GM12878 (cell line): Measurements from ENCODE around the gene NFIX. TPM values are rescaled to one million over a fixed set of nuclear protein-coding genes. Genes with fewer than 3 reads are reported as not detected.

Experiments used
- ATAC-seq: fragments of 200-7000 bp; cut with Tn5 transposase; 3 replicates; pipeline ENCODE4 v1.9.1; 2020; ENCODE audit warnings: mild to moderate bottlenecking, moderate library complexity
- BruUV-seq: library from RNA; stranded (reverse); fragments of 400-500 nt; replicated peaks from 2 replicates; lab custom pipeline; 2021; lab: Mats Ljungman, UMichigan
- CTCF ChIA-PET: fragments of 300-600 bp; sonication (Branson Sonifier 250); formaldehyde crosslinking; extraction: SDS; loops from one replicate; lab custom pipeline; 2021; ENCODE audit warnings: inconsistent platforms; lab: Yijun Ruan, JAX
- POLR2A ChIA-PET: fragments of 350-600 bp; formaldehyde crosslinking; extraction: SDS; loops from one replicate; lab custom pipeline; 2021; ENCODE audit warnings: inconsistent platforms; lab: Charles Lee
- RAD21 ChIA-PET: fragments of 300-600 bp; sonication (Branson Sonifier 250); formaldehyde crosslinking; loops from one replicate; lab custom pipeline; 2023; ENCODE audit warnings: antibody characterized with exemption; ENCODE audit not compliant: unreplicated experiment; lab: Charles Lee
- SMC1A ChIA-PET: fragments of 300-600 bp; sonication (Branson Sonifier 250); formaldehyde crosslinking; loops from one replicate; lab custom pipeline; 2023; ENCODE audit not compliant: unreplicated experiment, uncharacterized antibody; lab: Charles Lee
- DNase-seq: peaks from one replicate; pipeline ENCODE4 v3.0.0-alpha.2; 2011; ENCODE audit warnings: low read depth, low spot score
- FAIRE-seq: peaks from 3 replicates; lab custom pipeline; 2011; peaks lifted over from hg19 to GRCh38; lab: Jason Lieb, UNC
- H2AFZ ChIP-seq: 2 replicates; pipeline ENCODE4 v1.6.0; 2011; ENCODE audit warnings: low read depth, low read length, control low read depth; ENCODE audit not compliant: control insufficient read depth
- H3K27ac ChIP-seq: 2 replicates; pipeline ENCODE4 v1.5.1; 2011; ENCODE audit warnings: control low read depth; ENCODE audit not compliant: control insufficient read depth, insufficient read depth
- H3K27me3 ChIP-seq, 2 experiments: replicated peaks in 1 of 2; 2 replicates each; pipeline versions ENCODE4 v1.6.0 to v1.6.1; 2011; ENCODE audit warnings: low read length in 1 of 2; ENCODE audit not compliant: control insufficient read depth in 2 of 2, insufficient read depth in 2 of 2
- H3K36me3 ChIP-seq, 2 experiments: 2 replicates each; pipeline ENCODE4 v1.5.1; 2011; ENCODE audit warnings: low read length in 1 of 2; ENCODE audit not compliant: control insufficient read depth in 2 of 2, insufficient read depth in 2 of 2
- H3K4me1 ChIP-seq: 2 replicates; pipeline ENCODE4 v1.6.1; 2011; ENCODE audit warnings: mild to moderate bottlenecking, low read length, moderate library complexity, mixed read lengths; ENCODE audit not compliant: control insufficient read depth, insufficient read depth
- H3K4me2 ChIP-seq: 2 replicates; pipeline ENCODE4 v1.6.0; 2011; ENCODE audit warnings: control low read depth; ENCODE audit not compliant: control insufficient read depth, insufficient read depth
- H3K4me3 ChIP-seq: fragments of 200-600 bp; sonication (generic); 2 replicates; pipeline ENCODE4 v1.5.1; 2016
- H3K79me2 ChIP-seq: 2 replicates; pipeline ENCODE4 v1.6.0; 2011; ENCODE audit warnings: low read length; ENCODE audit not compliant: control insufficient read depth, insufficient read depth
- H3K9ac ChIP-seq: 2 replicates; pipeline ENCODE4 v1.8.0; 2011; ENCODE audit warnings: low read length, control low read depth, mixed read lengths; ENCODE audit not compliant: control insufficient read depth, insufficient read depth
- H3K9me3 ChIP-seq: replicated peaks from 3 replicates; pipeline ENCODE4 v1.5.1; 2011; ENCODE audit warnings: mild to moderate bottlenecking, low read length; ENCODE audit not compliant: control insufficient read depth, insufficient read depth
- H4K20me1 ChIP-seq: 2 replicates; pipeline ENCODE4 v1.6.0; 2011; ENCODE audit not compliant: control insufficient read depth, insufficient read depth
- ATF7 ChIP-seq: fragments of 450-650 bp; IDR thresholded peaks from 2 replicates; pipeline ENCODE4 v1.6.1; 2016; ENCODE audit warnings: low read depth, mild to moderate bottlenecking
- CREB1 ChIP-seq: IDR thresholded peaks from 2 replicates; pipeline ENCODE4 v1.6.1; 2012; ENCODE audit warnings: low read depth, mild to moderate bottlenecking, inconsistent platforms
- CREM ChIP-seq: IDR thresholded peaks from 2 replicates; pipeline ENCODE4 v1.6.1; 2014; ENCODE audit warnings: antibody characterized with exemption, low read depth
- DPF2 ChIP-seq: fragments of 450-650 bp; IDR thresholded peaks from 2 replicates; pipeline ENCODE4 v1.6.1; 2017; ENCODE audit warnings: mild to moderate bottlenecking
- EED ChIP-seq: sonication (generic); IDR thresholded peaks from 2 replicates; pipeline ENCODE4 v1.6.1; 2016; ENCODE audit warnings: antibody characterized with exemption, low read depth
- ESRRA ChIP-seq: IDR thresholded peaks from 2 replicates; pipeline ENCODE4 v1.6.1; 2012; ENCODE audit warnings: mild to moderate bottlenecking, low read length, improper control_type of control experiment
- LARP7 ChIP-seq: fragments of 450-650 bp; IDR thresholded peaks from 2 replicates; pipeline ENCODE4 v1.6.1; 2017; ENCODE audit warnings: mild to moderate bottlenecking
- POLR2A ChIP-seq: IDR thresholded peaks from 2 replicates; pipeline ENCODE4 v1.6.1; 2011; ENCODE audit warnings: low read depth, mild to moderate bottlenecking, low read length
- RAD21 ChIP-seq: IDR thresholded peaks from 2 replicates; pipeline ENCODE4 v1.6.1; 2011; ENCODE audit warnings: mild to moderate bottlenecking, low read depth, low read length, moderate library complexity; ENCODE audit not compliant: insufficient read depth
- RELA ChIP-seq: fragments of 450-650 bp; IDR thresholded peaks from 2 replicates; pipeline ENCODE4 v1.8.0; 2014; ENCODE audit warnings: borderline replicate concordance; ENCODE audit not compliant: partially characterized antibody
- RUNX3 ChIP-seq: IDR thresholded peaks from 2 replicates; pipeline ENCODE4 v1.6.1; 2012; ENCODE audit warnings: low read length, inconsistent platforms
- SMAD1 ChIP-seq: fragments of 450-650 bp; IDR thresholded peaks from 2 replicates; pipeline ENCODE4 v1.6.1; 2018; ENCODE audit warnings: mild to moderate bottlenecking, low read depth; ENCODE audit not compliant: partially characterized antibody
- SMC3 ChIP-seq: IDR thresholded peaks from 2 replicates; pipeline ENCODE4 v1.6.1; 2011; ENCODE audit warnings: low read length, improper control_type of control experiment, borderline replicate concordance
- STAT1 ChIP-seq: fragments of 450-650 bp; conservative IDR thresholded peaks from 2 replicates; pipeline ENCODE4 v1.6.1; 2014; ENCODE audit warnings: antibody characterized with exemption, mild to moderate bottlenecking
- YY1 ChIP-seq: IDR thresholded peaks from 2 replicates; pipeline ENCODE4 v1.6.1; 2011; ENCODE audit warnings: low read depth, mild to moderate bottlenecking, low read length
- ZBED1 ChIP-seq: IDR thresholded peaks from 2 replicates; pipeline ENCODE4 v1.6.1; 2016; ENCODE audit warnings: borderline replicate concordance
- ZNF217 ChIP-seq: fragments of 450-650 bp; IDR thresholded peaks from 2 replicates; pipeline ENCODE4 v1.6.1; 2017; ENCODE audit warnings: antibody characterized with exemption, mild to moderate bottlenecking
- ZNF274 ChIP-seq: IDR thresholded peaks from one replicate; pipeline ENCODE4 v1.8.0; 2011; ENCODE audit not compliant: insufficient read length, insufficient read depth
- WGBS: methylation state at CpG from one replicate; pipeline ENCODE4 v1.1.6; 2016; ENCODE audit warnings: low lambda C conversion rate; ENCODE audit not compliant: insufficient replicate concordance, insufficient coverage; ENCODE audit errors: missing lambda C conversion rate; 5-methylcytosine and 5-hydroxymethylcytosine counted together
- in situ Hi-C: fragments of 300-500 bp; cut with MboI; formaldehyde crosslinking; loops from 9 replicates; pipeline ENCODE4 v1.14.3; 2018; ENCODE audit warnings: mixed read lengths
- intact Hi-C: fragments of 100-400 bp; cut with micrococcal nuclease; formaldehyde crosslinking; loops from one replicate; pipeline ENCODE4 v1.14.2; 2022; ENCODE audit not compliant: unreplicated experiment
- polyA plus RNA-seq, 11 experiments: library from polyadenylated mRNA; depleted of rRNA in 4 of 11; unstranded in 6 of 11; stranded (reverse) in 5 of 11; fragments of >200 nt; fragmentation: Nextera tagmentation in 4 of 11; fragmentation: Illumina TruSeq in 1 of 11; extraction: Ambion mirVana in 4 of 11; extraction: Trizol in 1 of 11; gene quantifications; 1 replicate in 1 of 11; 2 replicates in 10 of 11; pipeline versions ENCODE4 v1.2.1 to v1.2.3, GENCODE V29; 2011 to 2016; ENCODE audit warnings: inconsistent platforms in 2 of 11, missing spikeins in 2 of 11, low read depth in 1 of 11
- total RNA-seq, 4 experiments: library from RNA; depleted of rRNA in 3 of 4; stranded (reverse); fragments of >200 nt in 3 of 4; fragmentation: Illumina TruSeq in 1 of 4; extraction: Trizol in 1 of 4; gene quantifications; 2 replicates each; pipeline versions ENCODE4 v1.2.1 to v1.2.3, GENCODE V29; 2013 to 2021
- TF ChIP-seq, protein P1 (sequence below): IDR thresholded peaks from 2 replicates; pipeline ENCODE4 v1.6.1; 2012; ENCODE audit warnings: low read depth, low read length, improper control_type of control experiment
- TF ChIP-seq, protein P2 (sequence below), 3 experiments: IDR thresholded peaks in 2 of 3; conservative IDR thresholded peaks in 1 of 3; 2 replicates each; pipeline ENCODE4 v1.5.1; 2011; ENCODE audit warnings: low read depth in 3 of 3, low read length in 3 of 3, mild to moderate bottlenecking in 3 of 3, control low read depth in 2 of 3, moderate library complexity in 2 of 3, inconsistent platforms in 1 of 3, mixed read lengths in 1 of 3; ENCODE audit not compliant: control insufficient read depth in 2 of 3, insufficient read depth in 1 of 3; ENCODE audit errors: extremely low read depth in 1 of 3
- TF ChIP-seq, protein P3 (sequence below): IDR thresholded peaks from 2 replicates; pipeline ENCODE4 v1.6.1; 2012; ENCODE audit warnings: low read depth, low read length, improper control_type of control experiment

NFIX gene
- total and polyA plus RNA-seq, 10 of the 15 experiments (the other 5 are each of a cell fraction or from before 2014, with no cell fraction given) = 0.02 to 2.2 (median 0.28) TPM

DNA sequence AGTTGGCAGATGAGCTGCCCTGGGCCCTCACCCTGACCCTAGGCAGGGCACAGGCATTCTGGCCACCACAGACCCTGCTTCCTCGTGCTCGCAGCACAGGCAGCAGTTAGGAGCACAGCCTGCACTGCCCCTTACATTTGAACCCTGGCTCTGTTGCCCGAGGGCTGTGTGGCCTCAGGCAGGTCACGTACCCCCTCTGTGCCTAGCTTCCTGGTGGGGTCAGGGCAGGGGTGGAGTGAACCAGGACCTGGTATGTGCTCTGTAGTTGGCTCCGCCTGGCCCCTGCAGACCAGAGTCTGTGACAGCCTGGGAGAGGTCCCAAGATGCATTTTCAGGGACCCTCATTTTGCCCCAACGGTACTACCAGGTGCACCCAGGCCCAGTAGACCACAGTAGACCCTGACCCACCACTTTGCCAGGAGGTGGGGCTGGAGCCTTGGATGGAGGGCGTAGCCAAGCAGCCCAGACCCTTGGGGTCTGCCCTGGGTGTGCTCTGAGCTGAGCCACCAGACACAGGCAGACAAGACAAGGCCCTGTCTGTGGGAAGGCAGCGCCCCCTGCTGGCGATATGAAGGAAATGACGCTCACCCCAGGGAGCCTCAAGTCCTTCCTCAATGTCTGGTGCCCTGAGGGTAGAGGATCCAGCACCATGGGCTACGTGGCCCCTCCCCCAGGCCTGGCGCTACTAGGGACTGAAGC, 98.3 kb downstream of the NFIX start:
- FAIRE-seq = peak; percentile 94
- Histone ChIP-seq H3K27me3 (peaks cover 2 to 7% of the 10 kb centered on the region in 2 experiments; a peak in 3 of 4 replicates), H3K27ac (no peak overlapping the region), H3K36me3 (no peaks in the 10 kb centered on the region), H4K20me1 (no peaks in the 10 kb centered on the region), H3K9ac (no peak overlapping the region), H3K9me3 (no peaks in the 10 kb centered on the region), H3K4me2 (no peak overlapping the region; the same call in 1 of the 2 replicates), H3K4me1 (peaks cover 17% of the 10 kb centered on the region), H3K4me3 (no peak overlapping the region), H3K79me2 (no peaks in the 10 kb centered on the region), H2AFZ (no peak overlapping the region)
- ChIA-PET POLR2A (interaction anchor here (0.5 to 1.2 kb wide), 3 partner anchors 32 to 156 kb away, joined by 3 to 4 read pairs (median 4); partner anchors contain the start of gene CALR), CTCF (interaction anchor here (0.6 to 8.0 kb wide), 26 partner anchors 11 to 328 kb away, joined by 3 to 145 read pairs (median 4); partner anchors contain the start of gene GCDH), RAD21 (interaction anchor here (0.6 to 5.3 kb wide), 16 partner anchors 11 to 229 kb away, joined by 3 to 81 read pairs (median 3); partner anchors contain the start of genes IER2 and STX10), SMC1A (interaction anchor here (0.7 to 4.3 kb wide), 5 partner anchors 19 to 128 kb away, joined by 3 to 48 read pairs (median 9); no protein-coding TSS in a partner anchor)
- in situ Hi-C loops = loop anchor here (5.0 to 10.0 kb wide), 2 partner anchors 116 to 209 kb away; partner anchors contain the start of genes DNASE2 and KLF1
- no TSS peak for BruUV-seq
- WGBS = 26% methylated on average over 12 of the region's 12 CpGs
- DNase-seq = no peak
- ATAC-seq = peak; percentile 89
- TF ChIP-seq POLR2A = no peak
- TF ChIP-seq ATF7 = peak; percentile 27; the same call in 1 of the 2 replicates
- peak; percentile 95 for TF ChIP-seq RAD21
- TF ChIP-seq STAT1 = 0 out of 2 replicates have a peak, but pooled peaks have one; percentile 71
- peak; percentile 73; the same call in 1 of the 2 replicates for TF ChIP-seq CREB1
- no peak for TF ChIP-seq ZBED1
- peak; percentile 30 for TF ChIP-seq RELA
- TF ChIP-seq YY1 = peak; percentile 62
- TF ChIP-seq, protein P1, sequence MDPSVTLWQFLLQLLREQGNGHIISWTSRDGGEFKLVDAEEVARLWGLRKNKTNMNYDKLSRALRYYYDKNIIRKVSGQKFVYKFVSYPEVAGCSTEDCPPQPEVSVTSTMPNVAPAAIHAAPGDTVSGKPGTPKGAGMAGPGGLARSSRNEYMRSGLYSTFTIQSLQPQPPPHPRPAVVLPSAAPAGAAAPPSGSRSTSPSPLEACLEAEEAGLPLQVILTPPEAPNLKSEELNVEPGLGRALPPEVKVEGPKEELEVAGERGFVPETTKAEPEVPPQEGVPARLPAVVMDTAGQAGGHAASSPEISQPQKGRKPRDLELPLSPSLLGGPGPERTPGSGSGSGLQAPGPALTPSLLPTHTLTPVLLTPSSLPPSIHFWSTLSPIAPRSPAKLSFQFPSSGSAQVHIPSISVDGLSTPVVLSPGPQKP = no peak
- 0 out of 2 replicates have a peak, but pooled peaks have one; percentile 20 for TF ChIP-seq LARP7
- TF ChIP-seq SMC3 = peak; percentile 88
- TF ChIP-seq DPF2 = no peak
- TF ChIP-seq ESRRA = no peak
- peak; percentile 83 for TF ChIP-seq CREM
- TF ChIP-seq, protein P2, sequence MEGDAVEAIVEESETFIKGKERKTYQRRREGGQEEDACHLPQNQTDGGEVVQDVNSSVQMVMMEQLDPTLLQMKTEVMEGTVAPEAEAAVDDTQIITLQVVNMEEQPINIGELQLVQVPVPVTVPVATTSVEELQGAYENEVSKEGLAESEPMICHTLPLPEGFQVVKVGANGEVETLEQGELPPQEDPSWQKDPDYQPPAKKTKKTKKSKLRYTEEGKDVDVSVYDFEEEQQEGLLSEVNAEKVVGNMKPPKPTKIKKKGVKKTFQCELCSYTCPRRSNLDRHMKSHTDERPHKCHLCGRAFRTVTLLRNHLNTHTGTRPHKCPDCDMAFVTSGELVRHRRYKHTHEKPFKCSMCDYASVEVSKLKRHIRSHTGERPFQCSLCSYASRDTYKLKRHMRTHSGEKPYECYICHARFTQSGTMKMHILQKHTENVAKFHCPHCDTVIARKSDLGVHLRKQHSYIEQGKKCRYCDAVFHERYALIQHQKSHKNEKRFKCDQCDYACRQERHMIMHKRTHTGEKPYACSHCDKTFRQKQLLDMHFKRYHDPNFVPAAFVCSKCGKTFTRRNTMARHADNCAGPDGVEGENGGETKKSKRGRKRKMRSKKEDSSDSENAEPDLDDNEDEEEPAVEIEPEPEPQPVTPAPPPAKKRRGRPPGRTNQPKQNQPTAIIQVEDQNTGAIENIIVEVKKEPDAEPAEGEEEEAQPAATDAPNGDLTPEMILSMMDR (IDR thresholded peaks at IDR 0.05 in 2 of 3, conservative IDR thresholded peaks at IDR 0.05 in 1 of 3; ENCODE audit: control insufficient read depth in 2 of 3, extremely low read depth in 1 of 3, insufficient read depth in 1 of 3, low read depth in 3 of 3, low read length in 3 of 3) = peak; percentile 89 to 95 (median 92)
- TF ChIP-seq SMAD1 = no peak
- no peak for TF ChIP-seq ZNF217
- TF ChIP-seq EED = no peak
- peak; percentile 29 for TF ChIP-seq RUNX3
- TF ChIP-seq, protein P3, sequence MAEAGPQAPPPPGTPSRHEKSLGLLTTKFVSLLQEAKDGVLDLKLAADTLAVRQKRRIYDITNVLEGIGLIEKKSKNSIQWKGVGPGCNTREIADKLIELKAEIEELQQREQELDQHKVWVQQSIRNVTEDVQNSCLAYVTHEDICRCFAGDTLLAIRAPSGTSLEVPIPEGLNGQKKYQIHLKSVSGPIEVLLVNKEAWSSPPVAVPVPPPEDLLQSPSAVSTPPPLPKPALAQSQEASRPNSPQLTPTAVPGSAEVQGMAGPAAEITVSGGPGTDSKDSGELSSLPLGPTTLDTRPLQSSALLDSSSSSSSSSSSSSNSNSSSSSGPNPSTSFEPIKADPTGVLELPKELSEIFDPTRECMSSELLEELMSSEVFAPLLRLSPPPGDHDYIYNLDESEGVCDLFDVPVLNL = no peak
- TF ChIP-seq ZNF274 = no peak
- intact Hi-C loops = loop anchor here (2.0 to 10.0 kb wide), 2 partner anchors 59 to 115 kb away; no protein-coding TSS in a partner anchor
